AG10803 (cell line): ENCODE measurements around the gene APP.
"Not testable (repeated sequence)": the region's sequence is repeated elsewhere in the genome, so short reads cannot be mapped to it uniquely, and the experiment has no call there.

Experiments
- DNase-seq: peaks from one replicate; pipeline ENCODE4 v3.0.0; 2010; ENCODE audit warnings: low read depth
- H3K4me3 ChIP-seq: 2 replicates; pipeline ENCODE4 v1.5.1; 2011; ENCODE audit warnings: mild to moderate bottlenecking, low read length, control low read depth
- TF ChIP-seq, protein P1 (sequence below): conservative IDR thresholded peaks from 2 replicates; pipeline ENCODE4 v1.5.1; 2011; ENCODE audit warnings: mild to moderate bottlenecking, low read length, control low read depth, inconsistent platforms

APP gene

DNA sequence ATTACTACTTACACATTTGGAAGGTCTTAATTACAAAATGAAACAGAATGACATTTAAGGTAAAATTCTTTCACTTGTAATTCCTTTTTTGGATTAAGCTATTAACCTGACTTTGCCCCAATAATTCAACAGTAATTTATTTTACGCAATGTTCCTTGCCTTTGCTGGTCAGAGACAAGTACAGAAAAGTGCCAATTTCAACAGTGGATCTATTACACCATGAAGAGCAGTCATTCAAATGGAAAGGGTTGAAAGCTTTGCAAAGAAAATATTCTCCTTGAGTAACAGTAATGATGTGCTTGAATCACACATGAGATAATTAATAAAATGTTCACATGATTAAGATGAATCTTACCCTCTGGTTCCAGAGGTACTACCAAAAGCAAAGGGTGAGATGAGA is 84.7 kb downstream of the APP start:
- DNase-seq, result no peak
- TF ChIP-seq, protein P1, sequence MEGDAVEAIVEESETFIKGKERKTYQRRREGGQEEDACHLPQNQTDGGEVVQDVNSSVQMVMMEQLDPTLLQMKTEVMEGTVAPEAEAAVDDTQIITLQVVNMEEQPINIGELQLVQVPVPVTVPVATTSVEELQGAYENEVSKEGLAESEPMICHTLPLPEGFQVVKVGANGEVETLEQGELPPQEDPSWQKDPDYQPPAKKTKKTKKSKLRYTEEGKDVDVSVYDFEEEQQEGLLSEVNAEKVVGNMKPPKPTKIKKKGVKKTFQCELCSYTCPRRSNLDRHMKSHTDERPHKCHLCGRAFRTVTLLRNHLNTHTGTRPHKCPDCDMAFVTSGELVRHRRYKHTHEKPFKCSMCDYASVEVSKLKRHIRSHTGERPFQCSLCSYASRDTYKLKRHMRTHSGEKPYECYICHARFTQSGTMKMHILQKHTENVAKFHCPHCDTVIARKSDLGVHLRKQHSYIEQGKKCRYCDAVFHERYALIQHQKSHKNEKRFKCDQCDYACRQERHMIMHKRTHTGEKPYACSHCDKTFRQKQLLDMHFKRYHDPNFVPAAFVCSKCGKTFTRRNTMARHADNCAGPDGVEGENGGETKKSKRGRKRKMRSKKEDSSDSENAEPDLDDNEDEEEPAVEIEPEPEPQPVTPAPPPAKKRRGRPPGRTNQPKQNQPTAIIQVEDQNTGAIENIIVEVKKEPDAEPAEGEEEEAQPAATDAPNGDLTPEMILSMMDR, result no peak
- no peak overlapping the region for H3K4me3 ChIP-seq

DNA sequence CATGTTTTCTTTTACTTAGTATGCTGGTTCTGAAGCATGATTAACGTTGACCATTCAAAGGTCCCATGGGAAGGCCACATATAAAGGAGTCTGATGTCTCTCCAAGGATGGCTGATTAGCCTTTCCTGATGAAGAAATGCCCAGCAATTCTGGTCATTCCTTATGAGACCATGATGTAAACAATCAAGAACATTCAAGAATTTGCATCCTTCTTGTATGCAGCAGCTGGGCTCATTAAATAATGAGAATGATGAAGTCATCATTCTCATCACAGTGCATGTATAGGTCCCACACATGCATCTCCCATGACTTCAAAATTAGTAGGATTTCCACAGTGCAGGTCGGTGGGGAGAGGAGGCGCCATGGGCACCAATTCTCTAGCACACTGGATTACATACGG is 85.4 kb downstream of the APP start:
- TF ChIP-seq, protein P1, result no peak
- DNase-seq, result no peak
- no peak overlapping the region for H3K4me3 ChIP-seq

DNA sequence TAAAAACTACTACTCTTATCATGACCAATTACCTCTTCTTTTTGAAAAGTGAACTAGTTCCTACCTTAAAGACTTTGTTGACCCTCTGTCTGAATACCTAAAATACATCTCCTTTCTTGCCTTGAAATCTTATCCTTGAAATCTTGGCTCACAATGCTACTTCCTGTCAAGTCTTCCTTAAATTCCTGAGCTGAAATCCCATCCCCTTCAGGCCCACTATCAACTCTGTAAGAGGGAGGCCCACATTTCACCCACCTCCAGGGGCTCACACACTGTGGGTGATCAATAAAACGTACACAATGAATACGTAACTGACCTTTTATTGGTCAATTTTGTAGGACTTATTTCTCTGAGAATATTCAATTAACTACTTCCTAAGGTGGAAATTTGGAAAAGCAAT is 88.0 kb downstream of the APP start:
- no peak for DNase-seq
- TF ChIP-seq, protein P1, result no peak
- no peak overlapping the region for H3K4me3 ChIP-seq

DNA sequence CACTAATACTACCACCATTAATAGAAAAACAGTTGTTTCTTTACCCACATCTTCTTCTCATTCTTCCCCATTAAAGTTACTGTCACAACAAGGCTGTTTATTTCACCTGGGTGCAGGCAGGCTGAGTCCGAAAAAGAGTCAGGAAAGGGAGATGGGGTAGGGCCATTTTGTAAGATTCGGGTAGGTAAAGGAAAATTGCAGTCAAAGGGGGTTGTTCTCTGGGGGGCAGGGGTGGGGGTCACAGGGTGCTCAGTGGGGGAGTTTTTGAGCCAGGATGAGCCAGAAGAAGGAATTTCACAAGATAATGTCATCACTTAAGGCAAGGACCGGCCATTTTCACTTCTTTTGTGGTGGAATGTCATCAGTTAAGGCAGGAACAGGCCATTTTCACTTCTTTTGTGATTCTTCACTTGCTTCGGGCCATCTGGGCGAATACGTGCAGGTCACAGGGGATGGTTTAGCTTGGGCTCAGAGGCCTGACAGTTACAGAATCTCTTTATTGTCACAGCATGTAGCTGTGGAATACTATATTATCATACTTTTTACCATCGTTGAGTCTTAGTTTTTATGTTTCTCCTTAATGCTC is 89.3 kb downstream of the APP start:
- H3K4me3 ChIP-seq, result not testable (repeated sequence)

DNA sequence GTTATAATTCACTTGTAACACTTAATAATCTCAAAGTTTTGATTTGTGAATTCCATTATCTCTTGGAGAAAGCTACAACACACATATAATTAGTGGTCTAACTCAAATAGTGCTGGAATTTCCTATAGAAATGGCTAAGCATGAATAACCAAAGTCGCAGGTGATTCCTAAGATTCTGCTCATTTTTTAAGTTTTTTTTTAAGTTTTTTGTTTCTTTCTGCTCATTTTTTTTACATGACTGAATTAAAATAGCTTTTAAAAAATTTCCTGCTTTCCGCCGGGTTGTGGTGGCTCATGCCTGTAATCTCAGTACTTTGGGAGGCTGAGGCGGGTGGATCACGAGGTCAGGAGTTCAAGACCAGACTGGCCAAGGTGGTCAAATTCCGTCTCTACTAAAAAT is 90.4 kb downstream of the APP start:
- TF ChIP-seq, protein P1, result no peak
- DNase-seq, result no peak
- H3K4me3 ChIP-seq, result no peak overlapping the region

More for the DNA sequence above, 89.3 kb downstream of the APP start:
- not testable (repeated sequence) for DNase-seq

DNA sequence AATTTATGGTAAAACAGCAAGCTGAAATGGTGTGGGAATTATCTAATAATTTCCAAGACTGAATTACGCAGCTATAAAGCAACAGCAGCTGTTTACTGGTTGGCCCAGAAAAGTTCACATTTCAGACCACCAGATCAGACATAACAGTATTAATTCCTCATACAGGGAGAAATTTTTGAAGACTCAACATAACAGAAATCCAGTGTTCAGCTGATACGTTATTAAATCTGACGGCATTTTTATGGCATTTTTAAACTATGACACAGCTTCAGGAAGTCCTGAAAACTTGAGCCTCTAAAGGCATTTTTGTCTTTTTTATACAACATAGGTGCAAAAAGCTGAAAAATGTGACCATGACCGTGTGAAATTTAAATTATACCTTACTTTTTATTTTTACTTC is 91.2 kb downstream of the APP start:
- no peak overlapping the region for H3K4me3 ChIP-seq
- peak; percentile 37 for DNase-seq
- TF ChIP-seq, protein P1, result no peak

DNA sequence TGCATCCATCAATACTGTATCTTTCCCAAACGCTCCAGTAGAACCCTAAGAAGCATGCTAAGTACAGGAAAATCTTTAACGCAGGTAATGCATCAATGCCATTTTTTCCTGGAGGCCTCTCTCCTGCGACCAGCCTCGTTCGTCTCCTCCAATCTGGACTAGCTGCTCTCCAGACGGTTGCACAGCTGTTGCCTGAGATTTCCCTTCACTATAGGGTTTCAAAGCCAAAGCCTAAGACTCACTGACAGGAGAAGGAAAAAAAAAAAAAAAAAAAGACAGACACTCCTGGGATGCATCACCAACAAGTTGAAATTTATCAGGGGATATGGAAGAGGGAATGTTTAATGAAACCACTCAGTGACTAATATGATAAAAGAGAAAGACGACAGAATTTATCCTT is 93.0 kb downstream of the APP start:
- H3K4me3 ChIP-seq, result no peak overlapping the region
- TF ChIP-seq, protein P1, result no peak
- DNase-seq, result no peak
